ENCODE measurements around the gene CD69.

CD69 gene

DNA sequence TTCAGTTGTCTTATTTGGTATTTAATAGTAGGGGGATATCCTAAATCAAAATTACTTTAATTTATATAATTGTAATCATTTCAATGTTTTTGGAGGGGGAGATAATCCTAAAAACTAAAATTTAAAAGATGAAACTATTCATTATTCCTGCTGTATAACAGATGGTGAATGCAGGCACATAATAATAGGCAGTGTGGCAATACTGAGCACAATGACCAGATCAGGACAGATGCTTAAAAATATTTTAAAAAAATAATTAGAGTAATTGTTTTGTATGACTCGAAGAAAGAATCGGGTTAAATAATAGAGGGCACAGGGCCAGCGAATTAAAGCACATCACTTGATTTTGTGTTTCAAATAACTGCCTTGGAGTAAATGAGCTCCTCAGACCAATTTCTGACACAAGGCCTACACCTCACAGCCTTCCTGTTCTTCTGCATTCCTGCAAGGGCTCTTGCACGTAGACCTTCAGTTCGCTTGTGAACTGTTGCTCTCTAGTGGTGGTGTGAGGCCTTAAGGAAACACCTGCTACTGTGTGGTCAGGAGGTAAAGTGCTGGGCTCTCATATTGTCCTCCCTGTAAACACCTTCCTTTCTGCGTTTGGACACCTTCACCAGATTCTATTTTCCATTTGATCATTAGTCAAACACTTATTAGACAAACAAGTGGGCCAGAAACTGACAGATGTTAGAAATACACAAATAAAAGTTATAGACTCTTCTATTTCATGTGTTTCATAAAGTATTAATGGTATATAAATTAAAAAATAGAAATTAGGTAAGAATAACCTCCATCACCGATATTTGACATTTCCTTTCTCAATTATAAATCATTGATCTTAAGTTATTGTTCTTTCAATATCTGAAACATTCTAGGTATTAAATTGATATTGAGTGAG, 37.3 kb upstream of the CD69 start:
- H3K4me3 ChIP-seq (ENCODE audit: low read depth, low read length), result no peak overlapping the region
- TF ChIP-seq, protein P1, sequence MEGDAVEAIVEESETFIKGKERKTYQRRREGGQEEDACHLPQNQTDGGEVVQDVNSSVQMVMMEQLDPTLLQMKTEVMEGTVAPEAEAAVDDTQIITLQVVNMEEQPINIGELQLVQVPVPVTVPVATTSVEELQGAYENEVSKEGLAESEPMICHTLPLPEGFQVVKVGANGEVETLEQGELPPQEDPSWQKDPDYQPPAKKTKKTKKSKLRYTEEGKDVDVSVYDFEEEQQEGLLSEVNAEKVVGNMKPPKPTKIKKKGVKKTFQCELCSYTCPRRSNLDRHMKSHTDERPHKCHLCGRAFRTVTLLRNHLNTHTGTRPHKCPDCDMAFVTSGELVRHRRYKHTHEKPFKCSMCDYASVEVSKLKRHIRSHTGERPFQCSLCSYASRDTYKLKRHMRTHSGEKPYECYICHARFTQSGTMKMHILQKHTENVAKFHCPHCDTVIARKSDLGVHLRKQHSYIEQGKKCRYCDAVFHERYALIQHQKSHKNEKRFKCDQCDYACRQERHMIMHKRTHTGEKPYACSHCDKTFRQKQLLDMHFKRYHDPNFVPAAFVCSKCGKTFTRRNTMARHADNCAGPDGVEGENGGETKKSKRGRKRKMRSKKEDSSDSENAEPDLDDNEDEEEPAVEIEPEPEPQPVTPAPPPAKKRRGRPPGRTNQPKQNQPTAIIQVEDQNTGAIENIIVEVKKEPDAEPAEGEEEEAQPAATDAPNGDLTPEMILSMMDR (IDR thresholded peaks at IDR 0.05; ENCODE audit: borderline replicate concordance, insufficient read depth, low read depth, low read length), result peak; percentile 76

DNA sequence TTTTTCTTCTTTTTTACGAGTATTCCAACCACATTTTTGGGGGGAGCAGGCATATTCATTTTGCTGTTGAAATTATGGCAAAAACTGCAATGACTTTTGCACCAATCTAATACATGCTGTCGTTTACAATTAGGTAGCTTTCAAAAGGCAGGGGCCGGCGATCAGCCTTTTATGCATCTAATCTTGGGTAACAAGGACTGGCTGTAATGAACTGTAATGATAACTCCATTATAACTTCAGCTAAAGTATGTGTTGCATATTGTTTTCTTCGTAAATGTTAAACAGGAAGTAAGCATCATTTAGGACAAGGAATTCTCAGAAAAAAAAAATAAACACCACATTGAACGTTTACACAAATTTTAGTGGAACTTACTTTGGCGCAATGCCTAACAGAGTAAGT, 36.3 kb upstream of the CD69 start:
- no peak overlapping the region for H3K4me3 ChIP-seq (ENCODE audit: low read depth, low read length)
- TF ChIP-seq, protein P1 (IDR thresholded peaks at IDR 0.05; ENCODE audit: borderline replicate concordance, insufficient read depth, low read depth, low read length), result no peak

DNA sequence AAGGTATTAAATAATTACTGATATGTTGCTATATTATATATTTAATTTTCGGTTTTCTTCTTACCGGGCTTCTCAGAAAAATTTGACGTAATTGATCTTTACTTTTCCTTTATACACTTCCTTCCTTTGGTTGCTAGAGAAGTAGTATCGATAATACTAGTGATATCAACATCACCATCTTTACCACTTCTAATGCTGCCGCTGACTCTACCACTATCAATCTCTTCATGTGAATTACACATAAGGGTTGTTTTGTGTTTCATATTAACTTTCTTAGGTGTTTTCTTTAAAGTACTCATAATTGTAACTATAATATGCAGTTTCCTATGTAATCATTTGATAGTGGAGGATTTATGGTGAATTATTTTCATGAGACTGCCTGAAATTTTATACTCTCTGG, 35.6 kb upstream of the CD69 start:
- TF ChIP-seq, protein P1 (IDR thresholded peaks at IDR 0.05; ENCODE audit: borderline replicate concordance, insufficient read depth, low read depth, low read length), result no peak
- no peak overlapping the region for H3K4me3 ChIP-seq (ENCODE audit: low read depth, low read length)

DNA sequence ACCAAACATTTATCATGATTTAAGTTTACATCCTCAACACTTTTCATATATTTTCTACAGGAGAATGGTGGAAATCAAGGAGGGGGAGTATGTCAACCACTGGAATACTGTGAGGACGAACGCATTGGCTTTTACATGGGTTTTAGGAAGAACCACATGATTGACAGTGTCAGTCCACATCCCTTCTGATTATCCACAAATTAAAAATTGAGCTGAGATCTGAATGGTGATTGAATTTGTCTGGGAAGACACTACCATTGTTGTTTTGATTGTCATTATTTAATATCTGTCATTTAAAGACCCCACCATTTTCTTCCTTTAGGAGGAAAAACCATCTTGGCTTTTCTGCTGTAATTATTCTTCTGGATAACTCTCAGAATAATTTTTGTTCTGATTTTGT, 35.2 kb upstream of the CD69 start:
- no peak overlapping the region for H3K4me3 ChIP-seq (ENCODE audit: low read depth, low read length)
- TF ChIP-seq, protein P1 (IDR thresholded peaks at IDR 0.05; ENCODE audit: borderline replicate concordance, insufficient read depth, low read depth, low read length), result no peak

DNA sequence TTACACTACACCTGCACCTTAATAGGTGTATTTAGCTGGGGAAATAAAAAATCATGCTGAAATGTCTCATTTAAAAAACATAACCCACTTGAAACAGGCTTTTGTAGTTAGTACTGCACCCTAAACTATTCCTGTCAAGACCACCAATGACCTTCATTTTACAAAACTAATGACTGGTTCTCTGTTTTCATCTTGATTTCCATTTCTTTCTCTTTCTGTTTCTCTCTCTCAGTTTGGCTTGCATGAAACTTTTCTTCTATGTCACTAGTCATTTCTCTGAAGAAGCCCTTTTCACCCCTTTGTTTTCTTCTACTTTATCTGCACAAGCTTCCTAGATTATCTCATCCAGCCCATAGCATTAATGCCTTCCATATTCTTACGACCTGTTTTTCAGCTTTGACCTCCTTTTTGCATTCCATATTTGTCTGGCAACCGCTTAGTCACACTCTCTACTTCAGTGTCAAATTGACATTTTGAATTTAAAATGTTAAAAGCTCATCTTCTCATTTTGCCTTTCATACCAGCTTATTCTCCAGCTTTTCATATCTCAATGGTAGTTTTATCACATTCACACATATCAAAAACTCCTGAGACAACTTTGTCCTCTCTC, 33.9 kb upstream of the CD69 start:
- H3K4me3 ChIP-seq (ENCODE audit: low read depth, low read length), result no peak overlapping the region
- TF ChIP-seq, protein P1 (IDR thresholded peaks at IDR 0.05; ENCODE audit: borderline replicate concordance, insufficient read depth, low read depth, low read length), result no peak

DNA sequence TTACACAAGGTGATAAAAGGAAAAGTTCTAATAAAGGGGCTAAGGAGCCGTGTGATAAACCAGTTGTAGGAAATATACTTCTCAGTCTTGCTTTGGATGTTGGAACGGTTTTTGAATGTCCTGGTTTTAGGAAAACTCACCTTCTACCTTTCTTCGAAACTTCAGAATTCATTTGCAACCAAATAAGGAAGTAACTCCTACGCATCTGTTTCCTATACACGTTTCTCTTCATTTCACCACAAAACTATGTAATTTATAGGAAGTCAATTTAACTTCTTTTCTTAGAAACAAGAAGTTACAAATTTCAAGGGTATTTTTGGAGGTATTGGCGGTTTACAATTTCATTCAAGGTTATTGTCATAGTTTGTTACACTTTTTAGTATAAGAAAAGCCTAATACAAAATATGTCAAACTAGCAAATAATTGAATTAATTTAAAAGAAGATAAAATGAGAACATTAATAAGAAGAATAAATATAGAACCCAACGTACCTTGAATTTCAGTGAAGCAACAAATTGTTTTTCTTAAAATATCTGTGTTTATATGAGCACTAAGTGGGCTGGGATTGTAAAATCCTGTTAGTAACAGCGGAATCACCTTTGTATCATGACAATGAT, 33.2 kb upstream of the CD69 start:
- no peak overlapping the region for H3K4me3 ChIP-seq (ENCODE audit: low read depth, low read length)
- TF ChIP-seq, protein P1 (IDR thresholded peaks at IDR 0.05; ENCODE audit: borderline replicate concordance, insufficient read depth, low read depth, low read length), result no peak
